DND-41 (cell line): ENCODE results near the gene LMOD2.

Source experiments
- ATAC-seq: fragments of 200-7000 bp; cut with Tn5 transposase; 3 replicates; pipeline ENCODE4 v1.9.1; 2021; ENCODE audit warnings: low read depth; ENCODE audit not compliant: insufficient read depth
- DNase-seq: peaks from one replicate; pipeline ENCODE4 v3.0.0-alpha.2; 2020
- H2AFZ ChIP-seq: 2 replicates; pipeline ENCODE4 v1.6.0; 2012; ENCODE audit warnings: low read depth, low read length
- H3K27ac ChIP-seq: 2 replicates; pipeline ENCODE4 v1.5.1; 2012; ENCODE audit warnings: low read length, inconsistent platforms
- H3K27me3 ChIP-seq: fragments of 200-600 bp; sonication (generic); 2 replicates; pipeline ENCODE4 v1.6.0; 2012; ENCODE audit warnings: low read length, mild to moderate bottlenecking, inconsistent platforms; ENCODE audit not compliant: insufficient read depth, poor library complexity
- H3K36me3 ChIP-seq: 2 replicates; pipeline ENCODE4 v1.5.1; 2012; ENCODE audit warnings: low read length, inconsistent platforms; ENCODE audit not compliant: insufficient read depth
- H3K4me1 ChIP-seq: 2 replicates; pipeline ENCODE4 v1.5.1; 2012; ENCODE audit warnings: mild to moderate bottlenecking, low read length; ENCODE audit not compliant: insufficient read depth
- H3K4me2 ChIP-seq: 2 replicates; pipeline ENCODE4 v1.6.0; 2012; ENCODE audit warnings: mild to moderate bottlenecking, moderate library complexity, low read length, inconsistent platforms; ENCODE audit not compliant: insufficient read depth
- H3K4me3 ChIP-seq, 2 experiments: fragments of 200-600 bp in 1 of 2; shearing (Covaris generic) in 1 of 2; 2 replicates each; pipeline ENCODE4 v1.5.1; 2012 to 2016; ENCODE audit warnings: inconsistent platforms in 2 of 2, low read length in 2 of 2, mild to moderate bottlenecking in 2 of 2, low read depth in 1 of 2, moderate library complexity in 1 of 2
- H3K79me2 ChIP-seq: 2 replicates; pipeline ENCODE4 v1.6.0; 2012; ENCODE audit warnings: low read length, inconsistent platforms; ENCODE audit not compliant: insufficient read depth
- H3K9ac ChIP-seq: 2 replicates; pipeline ENCODE4 v1.6.0; 2012; ENCODE audit warnings: low read depth, mild to moderate bottlenecking, inconsistent platforms, low read length, moderate library complexity
- H3K9me3 ChIP-seq: 2 replicates; pipeline ENCODE4 v1.5.1; 2012; ENCODE audit warnings: low read length, moderate library complexity, mild to moderate bottlenecking, inconsistent platforms; ENCODE audit not compliant: insufficient read depth, severe bottlenecking
- H4K20me1 ChIP-seq: 2 replicates; pipeline ENCODE4 v1.6.0; 2012; ENCODE audit warnings: low read length; ENCODE audit not compliant: insufficient read depth
- EZH2 ChIP-seq: IDR thresholded peaks from 3 replicates; pipeline ENCODE4 v1.6.1; 2012; ENCODE audit warnings: borderline replicate concordance, low read depth, mild to moderate bottlenecking, moderate library complexity, low read length, inconsistent platforms; ENCODE audit not compliant: severe bottlenecking
- TF ChIP-seq, protein P1 (sequence below): IDR thresholded peaks from 2 replicates; pipeline ENCODE4 v1.5.1; 2012; ENCODE audit warnings: borderline replicate concordance, low read length, moderate library complexity, mild to moderate bottlenecking; ENCODE audit not compliant: poor library complexity, severe bottlenecking; ENCODE audit errors: extremely low read depth

Gene LMOD2

DNA sequence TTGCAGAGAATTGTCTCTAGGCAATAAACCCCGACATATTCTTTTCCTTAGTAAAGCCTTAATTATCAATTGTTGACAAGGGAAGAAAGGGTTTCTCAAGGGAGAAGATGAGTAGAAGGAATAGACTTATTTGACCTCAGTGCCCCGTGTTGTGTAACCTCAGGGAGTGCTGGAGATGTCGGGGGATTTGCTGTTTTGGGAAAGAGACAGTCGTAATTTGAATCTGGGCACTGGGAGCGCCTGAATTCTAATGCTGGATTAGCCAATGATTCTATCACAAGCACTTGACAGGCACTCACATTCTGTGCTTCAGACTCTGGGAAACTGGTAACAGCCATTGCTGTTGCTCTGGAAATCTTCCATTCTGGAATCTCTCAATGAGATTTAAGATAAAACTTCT lies 13.8 kb upstream of the LMOD2 start:
- no peak overlapping the region for H2AFZ ChIP-seq
- ATAC-seq = no peak
- H3K79me2 ChIP-seq = no peaks in the 10 kb centered on the region
- H3K4me2 ChIP-seq = no peak overlapping the region
- H3K4me3 ChIP-seq = no peak overlapping the region
- H3K4me1 ChIP-seq = no peaks in the 10 kb centered on the region
- no peak for TF ChIP-seq EZH2
- TF ChIP-seq, protein P1, sequence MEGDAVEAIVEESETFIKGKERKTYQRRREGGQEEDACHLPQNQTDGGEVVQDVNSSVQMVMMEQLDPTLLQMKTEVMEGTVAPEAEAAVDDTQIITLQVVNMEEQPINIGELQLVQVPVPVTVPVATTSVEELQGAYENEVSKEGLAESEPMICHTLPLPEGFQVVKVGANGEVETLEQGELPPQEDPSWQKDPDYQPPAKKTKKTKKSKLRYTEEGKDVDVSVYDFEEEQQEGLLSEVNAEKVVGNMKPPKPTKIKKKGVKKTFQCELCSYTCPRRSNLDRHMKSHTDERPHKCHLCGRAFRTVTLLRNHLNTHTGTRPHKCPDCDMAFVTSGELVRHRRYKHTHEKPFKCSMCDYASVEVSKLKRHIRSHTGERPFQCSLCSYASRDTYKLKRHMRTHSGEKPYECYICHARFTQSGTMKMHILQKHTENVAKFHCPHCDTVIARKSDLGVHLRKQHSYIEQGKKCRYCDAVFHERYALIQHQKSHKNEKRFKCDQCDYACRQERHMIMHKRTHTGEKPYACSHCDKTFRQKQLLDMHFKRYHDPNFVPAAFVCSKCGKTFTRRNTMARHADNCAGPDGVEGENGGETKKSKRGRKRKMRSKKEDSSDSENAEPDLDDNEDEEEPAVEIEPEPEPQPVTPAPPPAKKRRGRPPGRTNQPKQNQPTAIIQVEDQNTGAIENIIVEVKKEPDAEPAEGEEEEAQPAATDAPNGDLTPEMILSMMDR = no peak
- no peak for DNase-seq
- H3K27ac ChIP-seq = no peak overlapping the region
- H3K36me3 ChIP-seq = no peaks in the 10 kb centered on the region
- H3K9ac ChIP-seq = no peak overlapping the region
- H3K27me3 ChIP-seq = peaks cover 2% of the 10 kb centered on the region
- H4K20me1 ChIP-seq = no peaks in the 10 kb centered on the region
- H3K9me3 ChIP-seq = no peaks in the 10 kb centered on the region

DNA sequence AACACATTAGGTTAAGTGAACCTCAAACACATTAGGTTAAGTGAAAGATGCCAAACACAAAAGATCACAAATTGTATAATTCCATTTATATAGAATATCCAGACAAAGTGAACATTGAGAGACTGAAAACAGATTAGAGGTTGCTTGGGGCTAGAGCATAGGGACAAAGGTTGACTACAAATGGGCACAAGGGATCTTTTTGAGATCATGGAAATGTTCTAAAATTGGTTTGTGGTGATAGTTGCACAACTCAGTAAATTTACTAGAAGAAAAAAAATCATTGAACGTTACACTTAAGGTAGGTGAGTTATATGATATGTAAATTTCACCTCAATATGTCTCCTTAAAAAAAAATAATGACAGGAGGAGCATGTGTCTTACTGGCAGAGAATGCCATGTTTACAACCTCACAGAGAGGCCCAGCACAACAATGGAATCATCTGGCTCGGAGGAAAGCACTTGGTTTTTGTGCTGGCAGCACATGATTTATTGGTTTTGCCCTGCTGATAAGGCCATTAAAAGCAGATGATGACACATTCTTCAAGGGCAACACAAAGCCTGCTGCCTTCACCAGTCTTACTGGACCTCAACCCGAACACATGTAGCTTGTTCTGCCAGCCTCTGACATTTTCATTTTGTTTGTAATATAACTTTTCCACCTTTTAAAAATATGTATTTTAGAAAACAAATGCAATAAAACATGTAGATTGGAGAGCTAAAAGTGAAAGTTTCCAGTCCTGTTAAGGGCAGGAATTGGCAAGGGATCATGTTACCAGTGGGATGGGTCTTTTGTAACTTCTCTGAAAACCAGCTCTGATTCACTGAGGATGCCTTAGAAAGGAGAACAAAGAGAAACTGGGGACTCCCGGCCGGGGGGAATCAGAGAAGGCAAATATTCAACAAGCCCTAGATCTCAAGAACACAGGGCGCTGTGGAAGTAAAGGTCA lies 11.9 kb upstream of the LMOD2 start:
- Histone ChIP-seq H3K27me3 (peaks cover 8% of the 10 kb centered on the region), H3K4me1 (no peaks in the 10 kb centered on the region), H3K9ac (no peak overlapping the region), H3K79me2 (no peaks in the 10 kb centered on the region), H2AFZ (no peak overlapping the region), H4K20me1 (no peaks in the 10 kb centered on the region), H3K36me3 (no peaks in the 10 kb centered on the region), H3K4me2 (no peak overlapping the region), H3K4me3 (no peak overlapping the region), H3K27ac (no peak overlapping the region), H3K9me3 (no peaks in the 10 kb centered on the region)
- no peak for ATAC-seq
- DNase-seq = no peak
- TF ChIP-seq EZH2 = no peak
- TF ChIP-seq, protein P1 = no peak

DNA sequence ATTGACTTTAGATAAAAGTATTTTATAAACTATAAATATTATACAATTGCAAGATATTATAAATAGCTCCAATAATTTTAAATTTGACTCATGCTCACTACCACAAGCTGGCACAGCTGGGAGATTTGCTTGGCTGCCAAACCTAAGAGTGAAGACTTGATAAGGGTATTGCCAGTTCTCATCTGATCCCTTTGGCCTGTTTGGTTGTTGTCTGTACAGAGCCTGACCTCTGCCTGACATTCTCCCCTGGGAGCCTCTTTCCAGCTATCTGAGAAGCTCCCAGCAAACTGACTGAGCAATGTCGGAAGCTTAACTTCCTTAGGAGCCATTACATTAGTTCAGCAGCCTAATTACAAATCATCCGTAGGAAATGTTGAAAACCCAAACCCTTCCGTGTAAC lies 10.2 kb upstream of the LMOD2 start:
- no peak overlapping the region for H3K9ac ChIP-seq
- H3K4me2 ChIP-seq = no peak overlapping the region
- H3K79me2 ChIP-seq = no peaks in the 10 kb centered on the region
- H4K20me1 ChIP-seq = no peaks in the 10 kb centered on the region
- ATAC-seq = no peak
- TF ChIP-seq, protein P1 = no peak
- no peak for TF ChIP-seq EZH2
- H3K4me1 ChIP-seq = no peaks in the 10 kb centered on the region
- no peaks in the 10 kb centered on the region for H3K9me3 ChIP-seq
- peaks cover 8% of the 10 kb centered on the region for H3K27me3 ChIP-seq
- DNase-seq = no peak
- no peak overlapping the region for H3K27ac ChIP-seq
- no peak overlapping the region for H2AFZ ChIP-seq
- H3K4me3 ChIP-seq = no peak overlapping the region
- no peaks in the 10 kb centered on the region for H3K36me3 ChIP-seq
